Natural killer cell (primary cell): ENCODE data around the gene SERINC3. TPM values are rescaled to one million over a fixed set of nuclear protein-coding genes. Genes with fewer than 3 reads are reported as not detected.

ENCODE experiments used
- ATAC-seq, 3 donors: fragments of 150-1000 bp in 2 of 3; fragments of 200-7000 bp in 1 of 3; cut with Tn5 transposase; 1 replicate in 1 of 3; 2 replicates in 2 of 3; pipeline ENCODE4 v1.10.0; 2021; ENCODE audit warnings: mild to moderate bottlenecking in 2 of 3, moderate library complexity in 2 of 3
- DNase-seq, 2 donors: peaks; one replicate each; pipeline versions ENCODE4 v3.0.0 to v3.0.0-alpha.2; 2013 to 2021; ENCODE audit warnings: mixed read lengths in 1 of 2
- H3K27ac ChIP-seq: one replicate; pipeline ENCODE4 v1.5.1; 2013; ENCODE audit warnings: mild to moderate bottlenecking, low read length
- H3K27me3 ChIP-seq: one replicate; pipeline ENCODE4 v1.6.1; 2013; ENCODE audit warnings: low read length; ENCODE audit not compliant: control insufficient read depth, insufficient read depth
- H3K36me3 ChIP-seq: one replicate; pipeline ENCODE4 v1.6.1; 2013; ENCODE audit warnings: low read length; ENCODE audit not compliant: control insufficient read depth, insufficient read depth
- H3K4me1 ChIP-seq: one replicate; pipeline ENCODE4 v1.6.1; 2013; ENCODE audit warnings: low read length; ENCODE audit not compliant: control insufficient read depth, insufficient read depth
- H3K4me3 ChIP-seq: one replicate; pipeline ENCODE4 v1.5.1; 2013; ENCODE audit warnings: low read length
- H3K9me3 ChIP-seq: one replicate; pipeline ENCODE4 v1.6.1; 2013; ENCODE audit warnings: low read length; ENCODE audit not compliant: control insufficient read depth, insufficient read depth
- H3K27ac Mint-ChIP-seq, 2 donors: one replicate each; pipeline ENCODE4 v1.8.0; 2022; ENCODE audit warnings: mild to moderate bottlenecking in 2 of 2, mixed read lengths in 2 of 2, moderate library complexity in 1 of 2
- H3K27me3 Mint-ChIP-seq, 2 donors: one replicate each; pipeline ENCODE4 v1.8.0; 2022; ENCODE audit warnings: low read depth in 2 of 2, mixed read lengths in 2 of 2
- H3K36me3 Mint-ChIP-seq: one replicate; pipeline ENCODE4 v1.8.0; 2022; ENCODE audit warnings: mixed read lengths
- H3K4me1 Mint-ChIP-seq, 2 donors: one replicate each; pipeline ENCODE4 v1.8.0; 2022; ENCODE audit warnings: mixed read lengths in 2 of 2
- H3K4me3 Mint-ChIP-seq: one replicate; pipeline ENCODE4 v1.8.0; 2022; ENCODE audit warnings: mild to moderate bottlenecking, moderate library complexity, mixed read lengths
- H3K9me3 Mint-ChIP-seq, 2 donors: one replicate each; pipeline ENCODE4 v1.8.0; 2022; ENCODE audit warnings: mixed read lengths in 2 of 2
- CTCF ChIP-seq: fragments of 200-600 bp; IDR thresholded peaks from one replicate; pipeline ENCODE4 v1.8.0; 2022; ENCODE audit warnings: antibody characterized with exemption
- WGBS: methylation state at CpG from one replicate; pipeline ENCODE4 v1.1.7; 2013; ENCODE audit warnings: missing lambda C conversion rate; ENCODE audit not compliant: insufficient coverage; 5-methylcytosine and 5-hydroxymethylcytosine counted together
- intact Hi-C: fragments of 100-400 bp; cut with micrococcal nuclease; formaldehyde crosslinking; loops from one replicate; pipeline ENCODE4 v1.14.2; 2022
- total RNA-seq, 4 donors: library from RNA; stranded (reverse); fragments of 120-200 nt in 1 of 4; gene quantifications; one replicate each; pipeline versions ENCODE4 v1.2.3 to v1.2.4, GENCODE V29; 2013 to 2022

SERINC3 gene
- total RNA-seq, 3 donors from 2014 or later (not counting 1 experiment from before 2014, with no cell fraction given) = 70.1 to 89.6 (median 78.6) TPM

GRCh38 chr20:44496976-44497375 is 24.9 kb downstream of the SERINC3 start:
- no peak overlapping the region for H3K4me3 Mint-ChIP-seq
- WGBS = 84% methylated on average over 3 of the region's 3 CpGs
- H3K36me3 Mint-ChIP-seq = peaks cover 46% of the 10 kb centered on the region
- ATAC-seq (no peak), DNase-seq (no peak)
- no peaks in the 10 kb centered on the region for H3K9me3 Mint-ChIP-seq
- H3K4me1 Mint-ChIP-seq = peaks cover 15 to 17% of the 10 kb centered on the region in 2 donors
- no peaks in the 10 kb centered on the region for H3K27me3 ChIP-seq
- intact Hi-C loops = no loop called here
- no peaks in the 10 kb centered on the region for H3K9me3 ChIP-seq
- H3K27me3 Mint-ChIP-seq = no peaks in the 10 kb centered on the region
- TF ChIP-seq CTCF = no peak
- H3K36me3 ChIP-seq = peaks cover 79% of the 10 kb centered on the region
- no peak overlapping the region for H3K27ac Mint-ChIP-seq
- H3K4me3 ChIP-seq = no peak overlapping the region
- no peak overlapping the region for H3K27ac ChIP-seq
- H3K4me1 ChIP-seq = peaks cover 9% of the 10 kb centered on the region

GRCh38 chr20:44495802-44496481 is 25.9 kb downstream of the SERINC3 start:
- Histone ChIP-seq H3K9me3 (no peaks in the 10 kb centered on the region), H3K27me3 (no peaks in the 10 kb centered on the region), H3K4me3 (no peak overlapping the region), H3K36me3 (peaks cover 69% of the 10 kb centered on the region), H3K27ac (no peak overlapping the region), H3K4me1 (peaks cover 19% of the 10 kb centered on the region)
- Mint-ChIP-seq H3K27me3 (no peaks in the 10 kb centered on the region), H3K4me3 (no peak overlapping the region), H3K27ac (peak overlapping the region; percentile 66 to 74), H3K4me1 (peaks cover 26 to 28% of the 10 kb centered on the region in 2 donors), H3K9me3 (no peaks in the 10 kb centered on the region), H3K36me3 (peaks cover 38% of the 10 kb centered on the region)
- 69% methylated on average over 3 of the region's 3 CpGs for WGBS
- DNase-seq (no peak), ATAC-seq (peak in 2 of 3 donors; percentile 20 to 25)
- no peak for TF ChIP-seq CTCF
- intact Hi-C loops = no loop called here

GRCh38 chr20:44495257-44495656 is 26.6 kb downstream of the SERINC3 start:
- Mint-ChIP-seq H3K4me1 (peaks cover 30 to 33% of the 10 kb centered on the region in 2 donors), H3K27me3 (no peaks in the 10 kb centered on the region), H3K4me3 (no peak overlapping the region), H3K36me3 (peaks cover 34% of the 10 kb centered on the region), H3K9me3 (no peaks in the 10 kb centered on the region), H3K27ac (peak overlapping the region; percentile 66 to 74)
- intact Hi-C loops = no loop called here
- H3K36me3 ChIP-seq = peaks cover 65% of the 10 kb centered on the region
- H3K9me3 ChIP-seq = no peaks in the 10 kb centered on the region
- H3K4me1 ChIP-seq = peaks cover 26% of the 10 kb centered on the region
- TF ChIP-seq CTCF = no peak
- H3K4me3 ChIP-seq = no peak overlapping the region
- H3K27me3 ChIP-seq = no peaks in the 10 kb centered on the region
- no peak overlapping the region for H3K27ac ChIP-seq
- ATAC-seq (peak in 2 of 3 donors; percentile 13 to 40), DNase-seq (no peak)
- 100% methylated on average over 1 of the region's 1 CpG for WGBS

GRCh38 chr20:44494681-44495080 is 27.2 kb downstream of the SERINC3 start:
- Mint-ChIP-seq H3K36me3 (peaks cover 40% of the 10 kb centered on the region), H3K4me1 (peaks cover 32 to 38% of the 10 kb centered on the region in 2 donors), H3K27ac (peak overlapping the region; percentile 66 to 74), H3K4me3 (no peak overlapping the region), H3K27me3 (no peaks in the 10 kb centered on the region), H3K9me3 (no peaks in the 10 kb centered on the region)
- no peak overlapping the region for H3K27ac ChIP-seq
- H3K4me3 ChIP-seq = no peak overlapping the region
- H3K4me1 ChIP-seq = peaks cover 32% of the 10 kb centered on the region
- H3K27me3 ChIP-seq = no peaks in the 10 kb centered on the region
- H3K36me3 ChIP-seq = peaks cover 65% of the 10 kb centered on the region
- DNase-seq (no peak), ATAC-seq (no peak)
- intact Hi-C loops = no loop called here
- WGBS = 98% methylated on average over 3 of the region's 3 CpGs
- H3K9me3 ChIP-seq = no peaks in the 10 kb centered on the region
- TF ChIP-seq CTCF = no peak
